Measurements from ENCODE around the gene SPINT2.
"Not testable (repeated sequence)": the region's sequence is repeated elsewhere in the genome, so short reads cannot be mapped to it uniquely, and the experiment has no call there.

The SPINT2 gene

GRCh38 chr19:38336638-38337359 lies 72.4 kb downstream of the SPINT2 start:
- no peak for TF ChIP-seq CTCF (IDR thresholded peaks at IDR 0.05; ENCODE audit: low read depth, low read length, missing control alignments)
- DNase-seq (ENCODE audit: low read depth): peak; percentile 80
- in situ Hi-C loops (cut with HindIII; ENCODE audit: low sequenced_read_pairs): no loop called here
- H3K4me3 ChIP-seq (ENCODE audit: low read depth, low read length): peak overlapping the region; percentile 74

- TF ChIP-seq CTCF (IDR thresholded peaks at IDR 0.05; ENCODE audit: low read depth, low read length, missing control alignments): no peak
- in situ Hi-C loops (cut with HindIII; ENCODE audit: low sequenced_read_pairs): no loop called here
- peak overlapping the region; percentile 74 for H3K4me3 ChIP-seq (ENCODE audit: low read depth, low read length)
- no peak for DNase-seq (ENCODE audit: low read depth)
These were observed 72.9 kb downstream of the SPINT2 start for GRCh38 chr19:38337360-38337653.

- H3K4me3 ChIP-seq (ENCODE audit: low read depth, low read length); in situ Hi-C loops (cut with HindIII; ENCODE audit: low sequenced_read_pairs); DNase-seq (ENCODE audit: low read depth): not testable (repeated sequence)
These were observed 74.6 kb downstream of the SPINT2 start for GRCh38 chr19:38339011-38339410.

- H3K4me3 ChIP-seq (ENCODE audit: low read depth, low read length): no peak overlapping the region
- in situ Hi-C loops (cut with HindIII; ENCODE audit: low sequenced_read_pairs): no loop called here
- TF ChIP-seq CTCF (IDR thresholded peaks at IDR 0.05; ENCODE audit: low read depth, low read length, missing control alignments): no peak
- DNase-seq (ENCODE audit: low read depth): no peak
These were observed 76.6 kb downstream of the SPINT2 start for GRCh38 chr19:38340927-38341326.
